Measurements from ENCODE around the gene SOWAHD.

DNA sequence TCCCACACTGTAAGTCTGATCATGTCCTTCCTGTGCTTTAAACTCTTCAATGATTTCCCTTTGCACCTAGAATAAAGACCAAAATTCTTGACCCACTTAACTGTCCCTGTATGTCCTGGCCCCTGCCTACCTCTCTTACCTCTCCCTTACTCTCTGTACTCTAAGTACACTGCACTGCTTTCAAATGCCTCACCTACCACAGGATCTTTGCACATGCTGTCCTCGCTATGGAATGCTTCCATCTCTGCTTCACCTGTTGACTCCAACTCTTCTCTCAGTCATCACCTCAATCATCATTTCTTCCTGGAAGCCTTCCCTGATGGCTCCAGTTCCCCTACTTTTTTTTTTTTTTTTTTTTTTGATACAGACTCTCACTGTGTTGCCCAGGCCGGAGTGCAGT lies 36.5 kb upstream of the SOWAHD start:
- TF ChIP-seq, protein P1, sequence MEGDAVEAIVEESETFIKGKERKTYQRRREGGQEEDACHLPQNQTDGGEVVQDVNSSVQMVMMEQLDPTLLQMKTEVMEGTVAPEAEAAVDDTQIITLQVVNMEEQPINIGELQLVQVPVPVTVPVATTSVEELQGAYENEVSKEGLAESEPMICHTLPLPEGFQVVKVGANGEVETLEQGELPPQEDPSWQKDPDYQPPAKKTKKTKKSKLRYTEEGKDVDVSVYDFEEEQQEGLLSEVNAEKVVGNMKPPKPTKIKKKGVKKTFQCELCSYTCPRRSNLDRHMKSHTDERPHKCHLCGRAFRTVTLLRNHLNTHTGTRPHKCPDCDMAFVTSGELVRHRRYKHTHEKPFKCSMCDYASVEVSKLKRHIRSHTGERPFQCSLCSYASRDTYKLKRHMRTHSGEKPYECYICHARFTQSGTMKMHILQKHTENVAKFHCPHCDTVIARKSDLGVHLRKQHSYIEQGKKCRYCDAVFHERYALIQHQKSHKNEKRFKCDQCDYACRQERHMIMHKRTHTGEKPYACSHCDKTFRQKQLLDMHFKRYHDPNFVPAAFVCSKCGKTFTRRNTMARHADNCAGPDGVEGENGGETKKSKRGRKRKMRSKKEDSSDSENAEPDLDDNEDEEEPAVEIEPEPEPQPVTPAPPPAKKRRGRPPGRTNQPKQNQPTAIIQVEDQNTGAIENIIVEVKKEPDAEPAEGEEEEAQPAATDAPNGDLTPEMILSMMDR (IDR thresholded peaks at IDR 0.05): no peak
- TF ChIP-seq POLR2A (IDR thresholded peaks at IDR 0.05): no peak

Data from body of pancreas (tissue), 4 donors.